Measurements from ENCODE around the gene RTBDN.

GRCh38 chr19:12864143-12864542 lies 29.8 kb upstream of the RTBDN start:
- no peak for TF ChIP-seq CTCF (conservative IDR thresholded peaks at IDR 0.05; ENCODE audit: low read depth in 2 of 2)
- TF ChIP-seq EZH2 (IDR thresholded peaks at IDR 0.05; ENCODE audit: low read depth, unreplicated experiment): no peak
- TF ChIP-seq, protein P1, sequence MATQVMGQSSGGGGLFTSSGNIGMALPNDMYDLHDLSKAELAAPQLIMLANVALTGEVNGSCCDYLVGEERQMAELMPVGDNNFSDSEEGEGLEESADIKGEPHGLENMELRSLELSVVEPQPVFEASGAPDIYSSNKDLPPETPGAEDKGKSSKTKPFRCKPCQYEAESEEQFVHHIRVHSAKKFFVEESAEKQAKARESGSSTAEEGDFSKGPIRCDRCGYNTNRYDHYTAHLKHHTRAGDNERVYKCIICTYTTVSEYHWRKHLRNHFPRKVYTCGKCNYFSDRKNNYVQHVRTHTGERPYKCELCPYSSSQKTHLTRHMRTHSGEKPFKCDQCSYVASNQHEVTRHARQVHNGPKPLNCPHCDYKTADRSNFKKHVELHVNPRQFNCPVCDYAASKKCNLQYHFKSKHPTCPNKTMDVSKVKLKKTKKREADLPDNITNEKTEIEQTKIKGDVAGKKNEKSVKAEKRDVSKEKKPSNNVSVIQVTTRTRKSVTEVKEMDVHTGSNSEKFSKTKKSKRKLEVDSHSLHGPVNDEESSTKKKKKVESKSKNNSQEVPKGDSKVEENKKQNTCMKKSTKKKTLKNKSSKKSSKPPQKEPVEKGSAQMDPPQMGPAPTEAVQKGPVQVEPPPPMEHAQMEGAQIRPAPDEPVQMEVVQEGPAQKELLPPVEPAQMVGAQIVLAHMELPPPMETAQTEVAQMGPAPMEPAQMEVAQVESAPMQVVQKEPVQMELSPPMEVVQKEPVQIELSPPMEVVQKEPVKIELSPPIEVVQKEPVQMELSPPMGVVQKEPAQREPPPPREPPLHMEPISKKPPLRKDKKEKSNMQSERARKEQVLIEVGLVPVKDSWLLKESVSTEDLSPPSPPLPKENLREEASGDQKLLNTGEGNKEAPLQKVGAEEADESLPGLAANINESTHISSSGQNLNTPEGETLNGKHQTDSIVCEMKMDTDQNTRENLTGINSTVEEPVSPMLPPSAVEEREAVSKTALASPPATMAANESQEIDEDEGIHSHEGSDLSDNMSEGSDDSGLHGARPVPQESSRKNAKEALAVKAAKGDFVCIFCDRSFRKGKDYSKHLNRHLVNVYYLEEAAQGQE (IDR thresholded peaks at IDR 0.05; ENCODE audit: unreplicated experiment): no peak
- TF ChIP-seq POLR2AphosphoS5 (IDR thresholded peaks at IDR 0.05; ENCODE audit: low read depth): no peak
- no peak for TF ChIP-seq EZH2phosphoT487 (IDR thresholded peaks at IDR 0.05; ENCODE audit: unreplicated experiment)
- TF ChIP-seq CREB1 (CRISPR knock-in tag; IDR thresholded peaks at IDR 0.05; ENCODE audit: low read depth): no peak
- no peak for TF ChIP-seq ZNF114 (CRISPR knock-in tag; IDR thresholded peaks at IDR 0.05)
- no peak for TF ChIP-seq ZNF331 (CRISPR knock-in tag; IDR thresholded peaks at IDR 0.05; ENCODE audit: low read depth)
- TF ChIP-seq, protein P2, sequence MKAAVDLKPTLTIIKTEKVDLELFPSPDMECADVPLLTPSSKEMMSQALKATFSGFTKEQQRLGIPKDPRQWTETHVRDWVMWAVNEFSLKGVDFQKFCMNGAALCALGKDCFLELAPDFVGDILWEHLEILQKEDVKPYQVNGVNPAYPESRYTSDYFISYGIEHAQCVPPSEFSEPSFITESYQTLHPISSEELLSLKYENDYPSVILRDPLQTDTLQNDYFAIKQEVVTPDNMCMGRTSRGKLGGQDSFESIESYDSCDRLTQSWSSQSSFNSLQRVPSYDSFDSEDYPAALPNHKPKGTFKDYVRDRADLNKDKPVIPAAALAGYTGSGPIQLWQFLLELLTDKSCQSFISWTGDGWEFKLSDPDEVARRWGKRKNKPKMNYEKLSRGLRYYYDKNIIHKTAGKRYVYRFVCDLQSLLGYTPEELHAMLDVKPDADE (IDR thresholded peaks at IDR 0.05): no peak
- no peak for TF ChIP-seq STAT1 (IDR thresholded peaks at IDR 0.05; ENCODE audit: unreplicated experiment)
- TF ChIP-seq JUNB (IDR thresholded peaks at IDR 0.05; ENCODE audit: unreplicated experiment): no peak

Measured in GM23338 (cell line).